GM20000 (cell line): ENCODE data around the gene DHFR.

Experiments
- DNase-seq: peaks from one replicate; pipeline ENCODE4 v3.0.0; 2012; ENCODE audit warnings: low spot score
- CTCF ChIP-seq: IDR thresholded peaks from 2 replicates; pipeline ENCODE4 v1.5.1; 2012; ENCODE audit warnings: mild to moderate bottlenecking, control low read depth; ENCODE audit errors: extremely low read depth, missing control alignments

The DHFR gene

DNA sequence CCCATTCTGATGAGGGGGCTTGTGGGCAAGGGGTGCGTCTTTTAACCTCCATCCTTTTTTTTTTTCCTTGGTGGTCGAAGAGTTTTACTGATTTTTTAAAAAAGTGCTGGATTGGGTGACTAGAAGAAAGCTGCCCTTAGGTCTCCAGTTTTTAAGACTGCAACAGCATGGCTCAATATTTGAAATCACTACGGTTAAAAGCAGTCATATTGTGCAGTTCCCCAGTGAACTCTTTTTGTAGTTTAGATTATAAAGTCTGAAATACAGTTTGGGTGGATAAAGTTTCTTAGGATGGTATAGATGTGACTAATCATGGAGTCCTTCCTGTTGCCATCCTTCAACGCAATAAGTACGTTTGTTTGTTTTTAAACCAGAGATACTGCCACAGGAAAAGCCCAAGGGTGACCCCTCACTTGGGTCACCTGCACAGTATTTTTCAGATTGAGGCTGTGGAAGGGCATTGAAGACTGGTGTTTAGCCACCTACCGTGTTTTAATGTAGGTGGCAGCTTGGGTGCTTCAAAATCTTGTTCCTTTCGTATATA, 520 bp upstream of the DHFR start:
- DNase-seq, result no peak
- no peak for TF ChIP-seq CTCF

- TF ChIP-seq CTCF, result no peak
- peak; percentile 20 for DNase-seq
Observed at GRCh38 chr5:80654054-80654390, 761 bp downstream of the DHFR start.

- DNase-seq, result no peak
- TF ChIP-seq CTCF, result no peak
Observed at GRCh38 chr5:80653502-80653901, 1.3 kb downstream of the DHFR start.

DNA sequence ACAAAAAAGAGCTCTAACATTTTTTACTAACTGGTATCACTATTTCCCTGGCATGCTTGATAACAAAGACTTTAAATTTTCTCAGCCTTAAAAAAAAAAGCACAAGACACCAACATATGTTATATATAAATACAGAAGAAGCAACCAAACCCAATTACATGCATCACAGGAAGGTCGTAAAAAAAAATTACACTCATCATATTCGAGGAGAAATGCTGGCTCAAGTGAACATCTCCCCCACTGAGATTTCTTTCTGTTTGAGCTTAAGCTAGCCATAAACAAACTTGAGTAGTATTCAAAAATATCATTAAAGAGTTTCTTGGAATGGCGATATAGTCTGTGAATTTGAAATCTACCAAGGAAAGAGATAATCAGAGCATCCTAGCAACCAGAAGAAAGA, 7.9 kb downstream of the DHFR start:
- no peak for DNase-seq
- no peak for TF ChIP-seq CTCF

DNA sequence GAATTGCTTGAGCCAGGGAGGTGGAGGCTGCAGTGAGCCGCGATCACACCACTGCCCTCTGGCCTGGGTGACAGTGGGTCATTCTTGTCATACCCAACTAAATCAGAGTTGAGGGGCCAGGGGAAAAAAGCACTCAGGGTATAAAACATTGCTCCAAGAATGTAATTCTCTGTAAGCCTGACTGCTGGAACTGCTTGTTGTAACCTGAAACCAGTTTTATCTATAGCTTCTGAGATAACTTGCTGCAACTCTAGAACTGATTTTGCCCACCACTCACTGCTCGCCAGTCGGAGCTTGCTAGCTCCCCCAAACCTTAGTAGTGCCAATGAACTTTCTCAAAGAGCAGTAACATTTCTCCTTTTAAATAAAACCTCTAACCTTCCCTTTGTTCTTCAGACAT, 9.9 kb downstream of the DHFR start:
- no peak for TF ChIP-seq CTCF
- no peak for DNase-seq

DNA sequence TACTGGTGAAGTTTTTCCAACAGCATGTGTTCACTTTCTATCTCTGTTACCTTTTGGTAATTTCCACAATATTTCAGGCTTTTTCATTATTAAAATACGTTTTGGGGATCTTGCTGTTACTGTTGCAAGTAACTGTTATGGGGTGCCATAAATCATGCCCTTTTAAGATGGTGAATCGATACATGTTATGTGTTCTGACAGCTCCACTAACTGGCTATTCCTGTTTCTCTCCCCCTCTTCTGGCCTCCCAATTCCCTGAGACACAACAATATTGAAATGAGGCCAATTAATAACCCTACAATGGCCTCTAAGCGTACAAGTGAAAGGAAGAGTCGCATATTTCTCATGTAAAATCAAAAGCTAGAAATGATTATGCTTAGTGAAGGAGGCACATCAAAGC, 13.4 kb downstream of the DHFR start:
- no peak for DNase-seq
- TF ChIP-seq CTCF, result no peak

GRCh38 chr5:80634193-80634592, 20.6 kb downstream of the DHFR start:
- DNase-seq, result no peak
- TF ChIP-seq CTCF, result no peak

DNA sequence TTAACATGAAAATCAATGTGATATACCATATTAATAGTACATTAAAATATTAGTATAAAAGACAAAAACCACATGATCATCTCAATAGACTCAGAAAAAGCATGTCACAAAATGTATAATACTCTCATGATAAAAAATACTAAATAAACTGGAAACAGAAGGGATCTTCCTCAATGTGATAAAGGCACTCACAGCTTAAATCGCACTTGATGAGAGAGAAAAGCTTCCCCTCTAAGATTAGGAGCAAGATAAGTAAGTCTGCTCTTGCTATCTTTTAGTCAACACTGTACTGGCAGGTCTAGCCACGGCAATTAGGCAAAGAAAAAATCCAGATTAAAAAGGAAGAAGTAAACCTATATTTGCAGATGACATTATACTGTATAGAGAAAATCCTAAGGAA, 22.1 kb downstream of the DHFR start:
- no peak for TF ChIP-seq CTCF

More for the DNA sequence above, 22.1 kb downstream of the DHFR start:
- DNase-seq, result no peak
